IMR-90 (cell line): ENCODE results near the gene AKIRIN2. TPM values are rescaled to one million over a fixed set of nuclear protein-coding genes. Genes with fewer than 3 reads are reported as not detected.
"Not testable (repeated sequence)": the region's sequence is repeated elsewhere in the genome, so short reads cannot be mapped to it uniquely, and the experiment has no call there.

Source experiments
- ATAC-seq: fragments of 200-7000 bp; cut with Tn5 transposase; 2 replicates; pipeline ENCODE4 v1.9.1; 2020; ENCODE audit warnings: low read depth, mild to moderate bottlenecking, moderate library complexity
- BruUV-seq: library from RNA; stranded (reverse); fragments of 400-500 nt; replicated peaks from 2 replicates; lab custom pipeline; 2021; lab: Mats Ljungman, UMichigan
- CTCF ChIA-PET: fragments of 300-600 bp; formaldehyde crosslinking; extraction: SDS; loops from one replicate; lab custom pipeline; 2021; ENCODE audit warnings: antibody characterized with exemption; lab: Yijun Ruan, JAX
- POLR2A ChIA-PET: fragments of 300-600 bp; sonication (Branson Sonifier 250); formaldehyde crosslinking; loops from one replicate; lab custom pipeline; 2022; ENCODE audit warnings: antibody characterized with exemption; ENCODE audit not compliant: unreplicated experiment; lab: Charles Lee
- DNase-seq: peaks from one replicate; pipeline ENCODE4 v3.0.0; 2013
- H2AFZ ChIP-seq: replicated peaks from 2 replicates; pipeline ENCODE3; 2013; ENCODE audit warnings: low read length, mild to moderate bottlenecking; ENCODE audit not compliant: poor library complexity
- H2AK5ac ChIP-seq: 2 replicates; pipeline ENCODE4 v1.6.1; 2013; ENCODE audit warnings: low read depth, low read length, inconsistent platforms
- H2AK9ac ChIP-seq: replicated peaks from 2 replicates; pipeline ENCODE3; 2013; ENCODE audit warnings: mild to moderate bottlenecking, low read depth, low read length, moderate library complexity; ENCODE audit not compliant: poor library complexity
- H2BK120ac ChIP-seq: 2 replicates; pipeline ENCODE4 v1.6.1; 2013; ENCODE audit warnings: low read depth, low read length, inconsistent platforms
- H2BK15ac ChIP-seq: 3 replicates; pipeline ENCODE4 v1.6.1; 2013; ENCODE audit warnings: low read depth, low read length, inconsistent platforms
- H2BK20ac ChIP-seq: 2 replicates; pipeline ENCODE4 v1.6.1; 2013; ENCODE audit warnings: low read depth, mild to moderate bottlenecking, inconsistent platforms, low read length, moderate library complexity
- H2BK5ac ChIP-seq: 2 replicates; pipeline ENCODE4 v1.6.1; 2013; ENCODE audit warnings: mild to moderate bottlenecking, low read depth, low read length, inconsistent platforms; ENCODE audit not compliant: poor library complexity, severe bottlenecking
- H3K14ac ChIP-seq: replicated peaks from 2 replicates; pipeline ENCODE4 v1.6.1; 2013; ENCODE audit warnings: low read depth, low read length, inconsistent platforms
- H3K18ac ChIP-seq: 2 replicates; pipeline ENCODE4 v1.6.1; 2013; ENCODE audit warnings: low read depth, low read length, control low read depth
- H3K23ac ChIP-seq: 2 replicates; pipeline ENCODE4 v1.6.1; 2013; ENCODE audit warnings: low read depth, low read length, inconsistent platforms
- H3K27ac ChIP-seq: 2 replicates; pipeline ENCODE4 v1.5.1; 2013; ENCODE audit warnings: mild to moderate bottlenecking, control low read depth, low read length; ENCODE audit not compliant: insufficient read depth
- H3K27me3 ChIP-seq: 2 replicates; pipeline ENCODE4 v1.6.1; 2013; ENCODE audit warnings: low read length; ENCODE audit not compliant: control insufficient read depth, insufficient read depth
- H3K36me3 ChIP-seq: 2 replicates; pipeline ENCODE4 v1.6.1; 2013; ENCODE audit warnings: low read length, mixed read lengths; ENCODE audit not compliant: control insufficient read depth, insufficient read depth
- H3K4ac ChIP-seq: 2 replicates; pipeline ENCODE4 v1.6.1; 2013; ENCODE audit warnings: low read depth, low read length, inconsistent platforms
- H3K4me1 ChIP-seq: 2 replicates; pipeline ENCODE4 v1.6.1; 2013; ENCODE audit warnings: low read length, mixed read lengths; ENCODE audit not compliant: control insufficient read depth, insufficient read depth
- H3K4me2 ChIP-seq: 2 replicates; pipeline ENCODE4 v1.6.1; 2013; ENCODE audit warnings: low read depth, mild to moderate bottlenecking, control low read depth, low read length, moderate library complexity
- H3K4me3 ChIP-seq: 2 replicates; pipeline ENCODE4 v1.5.1; 2013; ENCODE audit warnings: low read depth, mild to moderate bottlenecking, control low read depth, low read length, moderate library complexity; ENCODE audit not compliant: insufficient read depth
- H3K56ac ChIP-seq: 2 replicates; pipeline ENCODE4 v1.6.1; 2013; ENCODE audit warnings: low read length, inconsistent platforms; ENCODE audit not compliant: insufficient read depth; ENCODE audit errors: extremely low read depth
- H3K79me1 ChIP-seq, 2 experiments: 2 replicates each; pipeline ENCODE4 v1.6.1; 2013; ENCODE audit warnings: low read length in 2 of 2, inconsistent platforms in 1 of 2, low read depth in 1 of 2
- H3K9ac ChIP-seq: 2 replicates; pipeline ENCODE4 v1.6.1; 2013; ENCODE audit warnings: low read depth, low read length, control low read depth
- H3K9me1 ChIP-seq: 2 replicates; pipeline ENCODE4 v1.6.1; 2013; ENCODE audit warnings: low read length, inconsistent platforms; ENCODE audit not compliant: insufficient read depth
- H3K9me3 ChIP-seq: 2 replicates; pipeline ENCODE4 v1.6.1; 2013; ENCODE audit warnings: low read length; ENCODE audit not compliant: control insufficient read depth, insufficient read depth
- H4K20me1 ChIP-seq: 2 replicates; pipeline ENCODE4 v1.6.1; 2013; ENCODE audit warnings: low read length, inconsistent platforms; ENCODE audit not compliant: insufficient read depth
- H4K5ac ChIP-seq: 2 replicates; pipeline ENCODE4 v1.6.1; 2013; ENCODE audit warnings: mild to moderate bottlenecking, low read depth, low read length, control low read depth
- H4K8ac ChIP-seq, 2 experiments: 2 replicates each; pipeline ENCODE4 v1.6.1; 2013; ENCODE audit warnings: low read depth in 2 of 2, low read length in 2 of 2, control low read depth in 1 of 2, inconsistent platforms in 1 of 2
- H4K91ac ChIP-seq: 2 replicates; pipeline ENCODE4 v1.6.1; 2013; ENCODE audit warnings: low read depth, low read length, inconsistent platforms; ENCODE audit not compliant: insufficient read depth
- WGBS, 2 experiments: methylation state at CpG; one replicate each; pipeline versions ENCODE4 v1.1.5 to v1.1.7; 2013; ENCODE audit warnings: missing lambda C conversion rate in 2 of 2; ENCODE audit not compliant: insufficient read length in 1 of 2; ENCODE audit errors: extremely low coverage in 2 of 2; 5-methylcytosine and 5-hydroxymethylcytosine counted together
- dilution Hi-C: fragments of 300-500 bp; cut with HindIII; formaldehyde crosslinking; loops from one replicate; pipeline ENCODE4 v1.14.3; 2018; ENCODE audit warnings: low sequenced_read_pairs; ENCODE audit not compliant: unreplicated experiment
- in situ Hi-C: fragments of 300-500 bp; cut with MboI; formaldehyde crosslinking; loops from 3 replicates; pipeline ENCODE4 v1.14.3; 2019; ENCODE audit warnings: low sequenced_read_pairs, inconsistent platforms, mixed read lengths
- intact Hi-C: fragments of 100-400 bp; cut with micrococcal nuclease; formaldehyde crosslinking; loops from 2 replicates; pipeline ENCODE4 v1.10.0; 2022
- polyA plus RNA-seq, 3 experiments: library from polyadenylated mRNA; depleted of rRNA; stranded (reverse); fragments of >200 nt; gene quantifications; 2 replicates each; pipeline ENCODE4 v1.2.3, GENCODE V29; 2012; ENCODE audit warnings: low replicate concordance in 1 of 3
- total RNA-seq: library from RNA; depleted of rRNA; stranded (reverse); fragments of >200 nt; gene quantifications from 2 replicates; pipeline ENCODE4 v1.2.3, GENCODE V29; 2012

AKIRIN2 gene
- total and polyA plus RNA-seq, 2 of the 4 experiments (the other 2 are of a cell fraction): 7.9 to 26.6 TPM

GRCh38 chr6:87687893-87688292 is 14.1 kb downstream of the AKIRIN2 start:
- H2BK120ac ChIP-seq, dilution Hi-C loops, H3K18ac ChIP-seq, H3K14ac ChIP-seq, H3K23ac ChIP-seq, DNase-seq, H3K4ac ChIP-seq, H4K8ac ChIP-seq, H2AFZ ChIP-seq, H3K4me2 ChIP-seq, H3K36me3 ChIP-seq, H3K4me3 ChIP-seq, H2AK5ac ChIP-seq, H3K27me3 ChIP-seq, BruUV-seq, H2BK15ac ChIP-seq, ATAC-seq, CTCF ChIA-PET, H2AK9ac ChIP-seq, H3K56ac ChIP-seq, H2BK20ac ChIP-seq, H3K27ac ChIP-seq, intact Hi-C loops, H2BK5ac ChIP-seq, H3K9ac ChIP-seq, POLR2A ChIA-PET, in situ Hi-C loops, H3K9me3 ChIP-seq, H4K5ac ChIP-seq, H4K91ac ChIP-seq: not testable (repeated sequence)
- Histone ChIP-seq H3K9me1 (peaks cover 11% of the 10 kb centered on the region; the same call in 1 of the 2 replicates), H3K4me1 (peaks cover 21% of the 10 kb centered on the region), H4K20me1 (peaks cover 99% of the 10 kb centered on the region), H3K79me1 (peaks cover 0 to 43% of the 10 kb centered on the region in 2 experiments; a peak in 2 of 4 replicates)
- no CpG with 5 or more reads among the region's 9 CpGs for WGBS, 2 experiments
